ENCODE measurements around the gene CNTNAP2.

Gene CNTNAP2

GRCh38 chr7:148083448-148083847 lies 1966.8 kb downstream of the CNTNAP2 start:
- Histone ChIP-seq H3K27ac (ENCODE audit: low read depth in 2 of 2, low read length in 2 of 2) (no peak overlapping the region), H3K9ac (ENCODE audit: low read depth in 1 of 2, low read length in 2 of 2) (no peak overlapping the region)

GRCh38 chr7:148084138-148084537 lies 1967.5 kb downstream of the CNTNAP2 start:
- H3K4me3 ChIP-seq (ENCODE audit: low read length in 2 of 2) = no peak overlapping the region

More at GRCh38 chr7:148083448-148083847, 1966.8 kb downstream of the CNTNAP2 start:
- H3K4me3 ChIP-seq (ENCODE audit: low read length in 2 of 2) = no peak overlapping the region
- H3K36me3 ChIP-seq (ENCODE audit: control insufficient read depth in 2 of 2, insufficient read depth in 2 of 2, low read length in 2 of 2) = no peaks in the 10 kb centered on the region
- H3K27me3 ChIP-seq (ENCODE audit: control insufficient read depth in 2 of 2, insufficient read depth in 2 of 2, low read length in 2 of 2) = no peaks in the 10 kb centered on the region
- no peaks in the 10 kb centered on the region for H3K9me3 ChIP-seq (ENCODE audit: control insufficient read depth in 2 of 2, low read length in 2 of 2)
- H3K4me1 ChIP-seq (ENCODE audit: control insufficient read depth in 2 of 2, insufficient read depth in 2 of 2, low read length in 2 of 2) = no peaks in the 10 kb centered on the region

GRCh38 chr7:148091882-148092281 lies 1975.3 kb downstream of the CNTNAP2 start:
- H3K36me3 ChIP-seq (ENCODE audit: control insufficient read depth in 2 of 2, insufficient read depth in 2 of 2, low read length in 2 of 2) = no peaks in the 10 kb centered on the region
- no peaks in the 10 kb centered on the region for H3K27me3 ChIP-seq (ENCODE audit: control insufficient read depth in 2 of 2, insufficient read depth in 2 of 2, low read length in 2 of 2)
- H3K4me3 ChIP-seq (ENCODE audit: low read length in 2 of 2) = no peak overlapping the region
- H3K27ac ChIP-seq (ENCODE audit: low read depth in 2 of 2, low read length in 2 of 2) = no peak overlapping the region
- no peaks in the 10 kb centered on the region for H3K4me1 ChIP-seq (ENCODE audit: control insufficient read depth in 2 of 2, insufficient read depth in 2 of 2, low read length in 2 of 2)
- no peaks in the 10 kb centered on the region for H3K9me3 ChIP-seq (ENCODE audit: control insufficient read depth in 2 of 2, low read length in 2 of 2)
- H3K9ac ChIP-seq (ENCODE audit: low read depth in 1 of 2, low read length in 2 of 2) = no peak overlapping the region

More at GRCh38 chr7:148084138-148084537, 1967.5 kb downstream of the CNTNAP2 start:
- H3K27me3 ChIP-seq (ENCODE audit: control insufficient read depth in 2 of 2, insufficient read depth in 2 of 2, low read length in 2 of 2) = no peaks in the 10 kb centered on the region
- H3K4me1 ChIP-seq (ENCODE audit: control insufficient read depth in 2 of 2, insufficient read depth in 2 of 2, low read length in 2 of 2) = no peaks in the 10 kb centered on the region
- H3K9me3 ChIP-seq (ENCODE audit: control insufficient read depth in 2 of 2, low read length in 2 of 2) = no peaks in the 10 kb centered on the region
- H3K9ac ChIP-seq (ENCODE audit: low read depth in 1 of 2, low read length in 2 of 2) = no peak overlapping the region
- H3K36me3 ChIP-seq (ENCODE audit: control insufficient read depth in 2 of 2, insufficient read depth in 2 of 2, low read length in 2 of 2) = no peaks in the 10 kb centered on the region
- no peak overlapping the region for H3K27ac ChIP-seq (ENCODE audit: low read depth in 2 of 2, low read length in 2 of 2)

DNA sequence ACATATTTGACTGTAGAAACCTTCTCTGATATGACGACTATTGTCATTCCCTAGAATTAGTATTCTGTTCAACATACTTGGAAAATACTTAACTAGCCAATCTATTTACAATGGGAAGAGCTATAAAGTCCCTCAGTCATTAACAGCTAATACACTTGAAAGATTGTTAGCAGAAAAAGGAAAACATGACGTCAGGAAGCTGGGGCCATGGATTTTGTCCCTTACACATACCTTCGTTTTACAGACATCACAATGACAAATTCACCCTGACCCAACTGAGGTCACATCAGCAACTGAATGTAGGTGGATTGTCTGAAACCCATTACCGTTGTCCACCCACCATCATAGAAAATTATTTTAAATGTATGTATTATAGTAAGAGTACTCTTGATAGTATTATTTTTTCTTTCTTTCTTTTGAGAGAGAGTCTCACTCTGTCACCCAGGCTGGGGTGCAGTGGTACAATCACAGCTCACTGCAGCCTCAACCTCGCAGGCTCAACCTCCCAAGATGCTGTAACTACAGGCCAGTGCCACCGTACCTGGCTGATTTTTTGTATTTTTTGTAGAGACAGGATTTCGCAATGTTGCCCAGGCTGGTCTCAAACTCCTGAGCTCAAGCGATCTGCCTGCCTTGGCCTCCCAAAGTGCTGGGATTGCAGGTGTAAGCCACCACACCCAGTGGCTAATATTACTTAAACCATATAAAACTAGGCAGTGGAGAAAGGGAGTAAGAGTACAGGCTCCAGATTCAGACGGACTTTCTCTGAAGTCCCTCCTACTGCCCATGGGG lies 1977.0 kb downstream of the CNTNAP2 start:
- no peak overlapping the region for H3K9ac ChIP-seq (ENCODE audit: low read depth in 1 of 2, low read length in 2 of 2)
- H3K36me3 ChIP-seq (ENCODE audit: control insufficient read depth in 2 of 2, insufficient read depth in 2 of 2, low read length in 2 of 2) = no peaks in the 10 kb centered on the region
- no peaks in the 10 kb centered on the region for H3K27me3 ChIP-seq (ENCODE audit: control insufficient read depth in 2 of 2, insufficient read depth in 2 of 2, low read length in 2 of 2)
- H3K9me3 ChIP-seq (ENCODE audit: control insufficient read depth in 2 of 2, low read length in 2 of 2) = no peaks in the 10 kb centered on the region
- H3K4me1 ChIP-seq (ENCODE audit: control insufficient read depth in 2 of 2, insufficient read depth in 2 of 2, low read length in 2 of 2) = no peaks in the 10 kb centered on the region
- H3K4me3 ChIP-seq (ENCODE audit: low read length in 2 of 2) = no peak overlapping the region
- no peak overlapping the region for H3K27ac ChIP-seq (ENCODE audit: low read depth in 2 of 2, low read length in 2 of 2)

DNA sequence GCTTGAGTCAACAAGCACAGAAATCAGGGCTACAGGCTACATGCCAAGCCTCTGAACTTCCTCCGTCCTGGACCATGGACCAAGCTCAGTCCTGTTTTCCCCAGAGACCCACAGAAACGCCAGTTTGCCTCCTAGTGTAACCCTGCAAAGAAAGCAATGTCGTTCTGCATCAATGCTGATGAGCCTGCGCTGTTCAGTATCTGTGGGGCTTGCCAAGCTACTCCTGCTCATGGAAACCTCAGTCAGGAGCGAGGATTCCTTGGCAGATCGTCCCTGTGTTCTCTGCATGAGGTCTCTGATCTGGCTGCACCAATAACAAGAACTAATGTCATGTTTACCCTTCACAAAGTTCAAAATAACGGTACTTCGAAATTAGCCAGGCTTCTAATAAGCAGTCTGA lies 1978.5 kb downstream of the CNTNAP2 start:
- Histone ChIP-seq H3K4me3 (ENCODE audit: low read length in 2 of 2) (no peak overlapping the region), H3K4me1 (ENCODE audit: control insufficient read depth in 2 of 2, insufficient read depth in 2 of 2, low read length in 2 of 2) (no peaks in the 10 kb centered on the region), H3K27ac (ENCODE audit: low read depth in 2 of 2, low read length in 2 of 2) (no peak overlapping the region), H3K36me3 (ENCODE audit: control insufficient read depth in 2 of 2, insufficient read depth in 2 of 2, low read length in 2 of 2) (no peaks in the 10 kb centered on the region), H3K9ac (ENCODE audit: low read depth in 1 of 2, low read length in 2 of 2) (no peak overlapping the region), H3K27me3 (ENCODE audit: control insufficient read depth in 2 of 2, insufficient read depth in 2 of 2, low read length in 2 of 2) (no peaks in the 10 kb centered on the region), H3K9me3 (ENCODE audit: control insufficient read depth in 2 of 2, low read length in 2 of 2) (no peaks in the 10 kb centered on the region)

DNA sequence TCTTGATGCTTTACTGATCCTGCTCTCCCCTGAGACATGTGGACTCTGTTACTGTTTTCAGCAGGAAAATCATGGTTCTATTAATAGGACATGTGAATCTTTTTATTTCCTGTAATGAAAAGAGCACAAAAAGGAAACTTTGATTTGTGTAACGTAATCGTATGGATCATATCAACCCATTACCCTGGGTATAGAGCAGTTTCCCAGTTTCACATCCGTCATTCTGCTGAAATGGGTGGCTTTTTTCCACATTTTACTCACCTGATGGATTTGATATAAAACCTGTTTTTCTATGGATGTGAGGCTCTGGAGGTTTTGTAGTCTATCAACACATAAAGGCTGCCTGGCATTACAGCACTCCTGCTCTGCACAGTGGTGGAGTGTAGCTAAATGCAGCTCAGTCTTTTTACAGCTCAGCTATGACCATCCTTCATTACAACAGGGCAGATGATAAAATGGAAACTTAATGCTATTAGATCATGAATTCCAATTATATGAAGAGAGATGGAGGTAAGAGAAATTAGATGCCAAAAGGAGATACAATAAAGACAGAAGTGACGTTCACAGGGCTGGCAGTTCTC lies 1987.6 kb downstream of the CNTNAP2 start:
- H3K27me3 ChIP-seq (ENCODE audit: control insufficient read depth in 2 of 2, insufficient read depth in 2 of 2, low read length in 2 of 2) = no peaks in the 10 kb centered on the region
- H3K36me3 ChIP-seq (ENCODE audit: control insufficient read depth in 2 of 2, insufficient read depth in 2 of 2, low read length in 2 of 2) = no peaks in the 10 kb centered on the region
- no peak overlapping the region for H3K4me3 ChIP-seq (ENCODE audit: low read length in 2 of 2)
- no peak overlapping the region for H3K9ac ChIP-seq (ENCODE audit: low read depth in 1 of 2, low read length in 2 of 2)
- no peaks in the 10 kb centered on the region for H3K4me1 ChIP-seq (ENCODE audit: control insufficient read depth in 2 of 2, insufficient read depth in 2 of 2, low read length in 2 of 2)
- no peak overlapping the region for H3K27ac ChIP-seq (ENCODE audit: low read depth in 2 of 2, low read length in 2 of 2)
- H3K9me3 ChIP-seq (ENCODE audit: control insufficient read depth in 2 of 2, low read length in 2 of 2) = no peaks in the 10 kb centered on the region

- no peaks in the 10 kb centered on the region for H3K4me1 ChIP-seq (ENCODE audit: control insufficient read depth in 2 of 2, insufficient read depth in 2 of 2, low read length in 2 of 2)
These were observed 1988.3 kb downstream of the CNTNAP2 start for GRCh38 chr7:148104924-148105323.

DNA sequence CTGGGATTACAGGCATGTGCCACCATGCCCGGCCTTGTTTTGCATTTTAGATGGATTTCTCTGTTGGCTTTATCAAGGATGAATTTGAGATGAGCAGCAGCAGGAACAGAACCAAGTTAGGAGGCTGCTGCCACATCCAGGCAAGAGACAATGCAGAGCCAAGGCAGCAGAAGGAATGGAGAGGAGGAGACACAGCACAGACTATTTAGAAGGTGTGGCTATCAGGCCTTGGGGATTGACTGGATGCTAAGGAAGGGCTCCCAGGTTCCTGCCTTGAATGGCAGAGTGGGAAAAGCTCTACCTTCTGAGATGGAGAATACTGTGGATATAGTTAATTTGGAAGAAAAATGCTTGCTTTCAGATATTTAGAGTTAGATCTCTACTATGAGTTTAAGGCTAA lies 1989.3 kb downstream of the CNTNAP2 start:
- H3K9ac ChIP-seq (ENCODE audit: low read depth in 1 of 2, low read length in 2 of 2) = no peak overlapping the region
- no peaks in the 10 kb centered on the region for H3K27me3 ChIP-seq (ENCODE audit: control insufficient read depth in 2 of 2, insufficient read depth in 2 of 2, low read length in 2 of 2)
- no peaks in the 10 kb centered on the region for H3K36me3 ChIP-seq (ENCODE audit: control insufficient read depth in 2 of 2, insufficient read depth in 2 of 2, low read length in 2 of 2)
- no peak overlapping the region for H3K4me3 ChIP-seq (ENCODE audit: low read length in 2 of 2)
- H3K4me1 ChIP-seq (ENCODE audit: control insufficient read depth in 2 of 2, insufficient read depth in 2 of 2, low read length in 2 of 2) = peaks cover 0 to 3% of the 10 kb centered on the region in 2 donors
- H3K27ac ChIP-seq (ENCODE audit: low read depth in 2 of 2, low read length in 2 of 2) = no peak overlapping the region
- H3K9me3 ChIP-seq (ENCODE audit: control insufficient read depth in 2 of 2, low read length in 2 of 2) = no peaks in the 10 kb centered on the region

More at GRCh38 chr7:148104924-148105323, 1988.3 kb downstream of the CNTNAP2 start:
- H3K9ac ChIP-seq (ENCODE audit: low read depth in 1 of 2, low read length in 2 of 2) = no peak overlapping the region
- H3K4me3 ChIP-seq (ENCODE audit: low read length in 2 of 2) = no peak overlapping the region
- H3K27me3 ChIP-seq (ENCODE audit: control insufficient read depth in 2 of 2, insufficient read depth in 2 of 2, low read length in 2 of 2) = no peaks in the 10 kb centered on the region
- no peak overlapping the region for H3K27ac ChIP-seq (ENCODE audit: low read depth in 2 of 2, low read length in 2 of 2)
- no peaks in the 10 kb centered on the region for H3K36me3 ChIP-seq (ENCODE audit: control insufficient read depth in 2 of 2, insufficient read depth in 2 of 2, low read length in 2 of 2)
- no peaks in the 10 kb centered on the region for H3K9me3 ChIP-seq (ENCODE audit: control insufficient read depth in 2 of 2, low read length in 2 of 2)

- Histone ChIP-seq H3K36me3 (ENCODE audit: control insufficient read depth in 2 of 2, insufficient read depth in 2 of 2, low read length in 2 of 2) (no peaks in the 10 kb centered on the region), H3K27me3 (ENCODE audit: control insufficient read depth in 2 of 2, insufficient read depth in 2 of 2, low read length in 2 of 2) (no peaks in the 10 kb centered on the region), H3K4me1 (ENCODE audit: control insufficient read depth in 2 of 2, insufficient read depth in 2 of 2, low read length in 2 of 2) (peaks cover 0 to 3% of the 10 kb centered on the region in 2 donors), H3K27ac (ENCODE audit: low read depth in 2 of 2, low read length in 2 of 2) (no peak overlapping the region), H3K9me3 (ENCODE audit: control insufficient read depth in 2 of 2, low read length in 2 of 2) (no peaks in the 10 kb centered on the region), H3K4me3 (ENCODE audit: low read length in 2 of 2) (no peak overlapping the region), H3K9ac (ENCODE audit: low read depth in 1 of 2, low read length in 2 of 2) (no peak overlapping the region)
These were observed 1991.0 kb downstream of the CNTNAP2 start for GRCh38 chr7:148107443-148108127.

DNA sequence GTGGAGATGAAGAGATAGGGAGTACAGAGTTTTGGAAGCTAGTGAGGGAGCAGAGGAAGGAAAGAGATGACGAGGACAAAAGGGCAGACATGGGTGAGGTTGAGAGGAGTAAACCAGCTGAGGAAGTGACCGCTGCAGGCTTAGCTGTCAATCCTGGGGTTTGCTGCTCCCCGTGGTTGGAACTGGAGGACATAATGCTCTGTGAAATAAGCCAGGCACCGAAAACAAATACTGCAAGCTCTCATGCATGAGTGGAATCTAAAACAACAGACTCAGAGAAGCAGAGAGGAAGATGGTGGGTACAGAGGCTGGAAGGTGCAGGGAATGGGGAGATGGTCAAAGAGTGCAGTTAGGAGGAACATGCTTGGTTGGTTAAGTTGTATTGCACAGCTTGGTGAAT lies 1991.8 kb downstream of the CNTNAP2 start:
- H3K4me3 ChIP-seq (ENCODE audit: low read length in 2 of 2) = no peak overlapping the region
- H3K4me1 ChIP-seq (ENCODE audit: control insufficient read depth in 2 of 2, insufficient read depth in 2 of 2, low read length in 2 of 2) = peaks cover 0 to 3% of the 10 kb centered on the region in 2 donors
- no peaks in the 10 kb centered on the region for H3K36me3 ChIP-seq (ENCODE audit: control insufficient read depth in 2 of 2, insufficient read depth in 2 of 2, low read length in 2 of 2)
- H3K27me3 ChIP-seq (ENCODE audit: control insufficient read depth in 2 of 2, insufficient read depth in 2 of 2, low read length in 2 of 2) = no peaks in the 10 kb centered on the region
- H3K9ac ChIP-seq (ENCODE audit: low read depth in 1 of 2, low read length in 2 of 2) = no peak overlapping the region
- H3K27ac ChIP-seq (ENCODE audit: low read depth in 2 of 2, low read length in 2 of 2) = no peak overlapping the region
- no peaks in the 10 kb centered on the region for H3K9me3 ChIP-seq (ENCODE audit: control insufficient read depth in 2 of 2, low read length in 2 of 2)
